ENCODE measurements around the gene PALLD. TPM values are rescaled to one million over a fixed set of nuclear protein-coding genes. Genes with fewer than 3 reads are reported as not detected.

PALLD gene
- total RNA-seq, 1 donor from 2014 or later = 69.2 TPM

- DNase-seq (ENCODE audit: low read depth) (no peak), FAIRE-seq (no peak)
- no peak overlapping the region for H3K4me3 ChIP-seq (ENCODE audit: low read depth, low read length)
- no peaks in the 10 kb centered on the region for H3K36me3 ChIP-seq (ENCODE audit: control insufficient read depth, insufficient read depth, low read length)
- H3K27me3 ChIP-seq (ENCODE audit: control insufficient read depth, insufficient read depth, low read length) = no peaks in the 10 kb centered on the region
- no peak for TF ChIP-seq CTCF (IDR thresholded peaks at IDR 0.05; ENCODE audit: insufficient read depth, low read length, severe bottlenecking)
Observed at GRCh38 chr4:168461821-168462220, 35.0 kb upstream of the PALLD start.

- Histone ChIP-seq H3K27me3 (ENCODE audit: control insufficient read depth, insufficient read depth, low read length) (no peaks in the 10 kb centered on the region), H3K4me3 (ENCODE audit: low read depth, low read length) (no peak overlapping the region), H3K36me3 (ENCODE audit: control insufficient read depth, insufficient read depth, low read length) (no peaks in the 10 kb centered on the region)
- FAIRE-seq (no peak), DNase-seq (ENCODE audit: low read depth) (no peak)
- no peak for TF ChIP-seq CTCF (IDR thresholded peaks at IDR 0.05; ENCODE audit: insufficient read depth, low read length, severe bottlenecking)
Observed at GRCh38 chr4:168472920-168473319, 23.9 kb upstream of the PALLD start.

- H3K36me3 ChIP-seq (ENCODE audit: control insufficient read depth, insufficient read depth, low read length) = no peaks in the 10 kb centered on the region
- no peaks in the 10 kb centered on the region for H3K27me3 ChIP-seq (ENCODE audit: control insufficient read depth, insufficient read depth, low read length)
- DNase-seq (ENCODE audit: low read depth) (no peak), FAIRE-seq (no peak)
- H3K4me3 ChIP-seq (ENCODE audit: low read depth, low read length) = no peak overlapping the region
- TF ChIP-seq CTCF (IDR thresholded peaks at IDR 0.05; ENCODE audit: insufficient read depth, low read length, severe bottlenecking) = no peak
Observed at GRCh38 chr4:168474660-168475320, 22.1 kb upstream of the PALLD start.

GRCh38 chr4:168475745-168476144 lies 21.1 kb upstream of the PALLD start:
- FAIRE-seq = no peak
- no peak overlapping the region for H3K4me3 ChIP-seq (ENCODE audit: low read depth, low read length)
- no peaks in the 10 kb centered on the region for H3K36me3 ChIP-seq (ENCODE audit: control insufficient read depth, insufficient read depth, low read length)
- H3K27me3 ChIP-seq (ENCODE audit: control insufficient read depth, insufficient read depth, low read length) = no peaks in the 10 kb centered on the region
- TF ChIP-seq CTCF (IDR thresholded peaks at IDR 0.05; ENCODE audit: insufficient read depth, low read length, severe bottlenecking) = no peak
- peak; percentile 67 for DNase-seq (ENCODE audit: low read depth)

- no peak for DNase-seq (ENCODE audit: low read depth)
- Histone ChIP-seq H3K4me3 (ENCODE audit: low read depth, low read length) (no peak overlapping the region), H3K36me3 (ENCODE audit: control insufficient read depth, insufficient read depth, low read length) (no peaks in the 10 kb centered on the region), H3K27me3 (ENCODE audit: control insufficient read depth, insufficient read depth, low read length) (no peaks in the 10 kb centered on the region)
- no peak for FAIRE-seq
- no peak for TF ChIP-seq CTCF (IDR thresholded peaks at IDR 0.05; ENCODE audit: insufficient read depth, low read length, severe bottlenecking)
Observed at GRCh38 chr4:168478868-168479267, 18.0 kb upstream of the PALLD start.
